GM20000 (cell line): ENCODE results near the gene M1AP.
"Not testable (repeated sequence)": the region's sequence is repeated elsewhere in the genome, so short reads cannot be mapped to it uniquely, and the experiment has no call there.

Source experiments
- DNase-seq: peaks from one replicate; pipeline ENCODE4 v3.0.0; 2012; ENCODE audit warnings: low spot score
- CTCF ChIP-seq: IDR thresholded peaks from 2 replicates; pipeline ENCODE4 v1.5.1; 2012; ENCODE audit warnings: mild to moderate bottlenecking, control low read depth; ENCODE audit errors: extremely low read depth, missing control alignments

Gene M1AP

GRCh38 chr2:74632209-74632938 is 15.8 kb downstream of the M1AP start:
- TF ChIP-seq CTCF, result no peak
- no peak for DNase-seq

GRCh38 chr2:74630454-74630853 is 17.7 kb downstream of the M1AP start:
- not testable (repeated sequence) for DNase-seq

GRCh38 chr2:74628538-74629105 is 19.5 kb downstream of the M1AP start:
- TF ChIP-seq CTCF, result no peak
- no peak for DNase-seq

- no peak for TF ChIP-seq CTCF
- DNase-seq, result no peak
Measured at GRCh38 chr2:74625658-74626425, 22.3 kb downstream of the M1AP start.

- DNase-seq, result no peak
- no peak for TF ChIP-seq CTCF
Measured at GRCh38 chr2:74620671-74621070, 27.5 kb downstream of the M1AP start.

- DNase-seq, result no peak
Measured at GRCh38 chr2:74619651-74620297, 28.4 kb downstream of the M1AP start.

More at GRCh38 chr2:74619651-74620297, 28.4 kb downstream of the M1AP start:
- TF ChIP-seq CTCF, result no peak
